ENCODE results near the gene NHERF2. TPM values are rescaled to one million over a fixed set of nuclear protein-coding genes. Genes with fewer than 3 reads are reported as not detected.

Gene NHERF2
- polyA plus RNA-seq, 1 donor from 2014 or later: not detected

- Mint-ChIP-seq H3K27ac (no peak overlapping the region), H3K9me3 (no peaks in the 10 kb centered on the region), H3K27me3 (no peaks in the 10 kb centered on the region), H3K4me3 (no peak overlapping the region), H3K4me1 (no peaks in the 10 kb centered on the region), H3K36me3 (peaks cover 1% of the 10 kb centered on the region)
These were observed 27.6 kb upstream of the NHERF2 start for GRCh38 chr16:1998852-1999801.

GRCh38 chr16:1999866-2000514, 26.7 kb upstream of the NHERF2 start:
- Mint-ChIP-seq H3K4me1 (no peaks in the 10 kb centered on the region), H3K27me3 (no peaks in the 10 kb centered on the region), H3K27ac (no peak overlapping the region), H3K36me3 (peaks cover 1% of the 10 kb centered on the region), H3K4me3 (no peak overlapping the region), H3K9me3 (no peaks in the 10 kb centered on the region)

- Mint-ChIP-seq H3K36me3 (peaks cover 1% of the 10 kb centered on the region), H3K4me3 (no peak overlapping the region), H3K27me3 (no peaks in the 10 kb centered on the region), H3K27ac (no peak overlapping the region), H3K9me3 (no peaks in the 10 kb centered on the region), H3K4me1 (peaks cover 0 to 2% (median 1%) of the 10 kb centered on the region in 3 donors)
These were observed 25.7 kb upstream of the NHERF2 start for GRCh38 chr16:2001035-2001434.

- Mint-ChIP-seq H3K27ac (peak overlapping the region in 1 of 3 donors; percentile 80), H3K27me3 (no peaks in the 10 kb centered on the region), H3K4me1 (peaks cover 0 to 3% (median 1%) of the 10 kb centered on the region in 3 donors), H3K36me3 (peaks cover 1% of the 10 kb centered on the region), H3K4me3 (no peak overlapping the region), H3K9me3 (no peaks in the 10 kb centered on the region)
These were observed 25.0 kb upstream of the NHERF2 start for GRCh38 chr16:2001456-2002355.

- no peaks in the 10 kb centered on the region for H3K9me3 Mint-ChIP-seq
- peak overlapping the region in 1 of 3 donors; percentile 80 for H3K27ac Mint-ChIP-seq
- no peaks in the 10 kb centered on the region for H3K27me3 Mint-ChIP-seq
- H3K36me3 Mint-ChIP-seq: peaks cover 1% of the 10 kb centered on the region
- peaks cover 0 to 7% (median 4%) of the 10 kb centered on the region in 3 donors for H3K4me1 Mint-ChIP-seq
- no peak overlapping the region for H3K4me3 Mint-ChIP-seq
These were observed 24.1 kb upstream of the NHERF2 start for GRCh38 chr16:2002406-2003230.

- Mint-ChIP-seq H3K4me1 (peaks cover 2 to 12% (median 11%) of the 10 kb centered on the region in 3 donors), H3K4me3 (peak overlapping the region in 1 of 4 donors; percentile 40), H3K27me3 (no peaks in the 10 kb centered on the region), H3K9me3 (no peaks in the 10 kb centered on the region), H3K27ac (no peak overlapping the region), H3K36me3 (peaks cover under 1% of the 10 kb centered on the region)
These were observed 23.4 kb upstream of the NHERF2 start for GRCh38 chr16:2003231-2003826.

GRCh38 chr16:2003827-2004641, 22.7 kb upstream of the NHERF2 start:
- H3K36me3 Mint-ChIP-seq: no peaks in the 10 kb centered on the region
- H3K4me3 Mint-ChIP-seq: peak overlapping the region in 1 of 4 donors; percentile 40
- H3K27ac Mint-ChIP-seq: no peak overlapping the region
- H3K27me3 Mint-ChIP-seq: no peaks in the 10 kb centered on the region
- H3K4me1 Mint-ChIP-seq: peaks cover 9 to 17% (median 16%) of the 10 kb centered on the region in 3 donors
- no peaks in the 10 kb centered on the region for H3K9me3 Mint-ChIP-seq

GRCh38 chr16:2004795-2005517, 21.7 kb upstream of the NHERF2 start:
- H3K4me1 Mint-ChIP-seq: peaks cover 11 to 17% (median 16%) of the 10 kb centered on the region in 3 donors
- no peak overlapping the region for H3K4me3 Mint-ChIP-seq
- H3K9me3 Mint-ChIP-seq: no peaks in the 10 kb centered on the region
- H3K27me3 Mint-ChIP-seq: no peaks in the 10 kb centered on the region
- H3K27ac Mint-ChIP-seq: no peak overlapping the region
- no peaks in the 10 kb centered on the region for H3K36me3 Mint-ChIP-seq

- Mint-ChIP-seq H3K27me3 (no peaks in the 10 kb centered on the region), H3K4me3 (peak overlapping the region in 2 of 4 donors; percentile 7 to 53), H3K4me1 (peaks cover 15 to 22% (median 20%) of the 10 kb centered on the region in 3 donors), H3K27ac (no peak overlapping the region), H3K9me3 (no peaks in the 10 kb centered on the region), H3K36me3 (no peaks in the 10 kb centered on the region)
These were observed 21.1 kb upstream of the NHERF2 start for GRCh38 chr16:2005646-2006045.

- Mint-ChIP-seq H3K4me1 (peaks cover 15 to 22% (median 20%) of the 10 kb centered on the region in 3 donors), H3K27me3 (no peaks in the 10 kb centered on the region), H3K27ac (peak overlapping the region in 2 of 3 donors; percentile 53 to 88), H3K36me3 (no peaks in the 10 kb centered on the region), H3K4me3 (peak overlapping the region in 3 of 4 donors; percentile 7 to 71 (median 33)), H3K9me3 (no peaks in the 10 kb centered on the region)
These were observed 20.4 kb upstream of the NHERF2 start for GRCh38 chr16:2006317-2006716.

GRCh38 chr16:2007081-2007836, 19.4 kb upstream of the NHERF2 start:
- H3K9me3 Mint-ChIP-seq: no peaks in the 10 kb centered on the region
- H3K27me3 Mint-ChIP-seq: no peaks in the 10 kb centered on the region
- peak overlapping the region in 3 of 4 donors; percentile 43 to 93 (median 93) for H3K4me3 Mint-ChIP-seq
- peak overlapping the region in 1 of 3 donors; percentile 90 for H3K27ac Mint-ChIP-seq
- H3K4me1 Mint-ChIP-seq: peaks cover 15 to 22% (median 20%) of the 10 kb centered on the region in 3 donors
- H3K36me3 Mint-ChIP-seq: no peaks in the 10 kb centered on the region

- peak overlapping the region; percentile 81 to 93 (median 92) for H3K4me3 Mint-ChIP-seq
- peak overlapping the region; percentile 80 to 93 (median 90) for H3K27ac Mint-ChIP-seq
- H3K27me3 Mint-ChIP-seq: no peaks in the 10 kb centered on the region
- H3K4me1 Mint-ChIP-seq: peaks cover 15 to 22% (median 20%) of the 10 kb centered on the region in 3 donors
- H3K36me3 Mint-ChIP-seq: no peaks in the 10 kb centered on the region
- H3K9me3 Mint-ChIP-seq: no peaks in the 10 kb centered on the region
These were observed 18.6 kb upstream of the NHERF2 start for GRCh38 chr16:2008009-2008526.

Measured in IgD-negative memory B cell (primary cell).